ENCODE data around the gene MAN2B2.

- TF ChIP-seq PATZ1 (CRISPR knock-in tag; IDR thresholded peaks at IDR 0.05; ENCODE audit: borderline replicate concordance) (no peak), ZNF8 (CRISPR knock-in tag; IDR thresholded peaks at IDR 0.05) (no peak), ZNF70 (CRISPR knock-in tag; IDR thresholded peaks at IDR 0.05) (no peak), ISL1 (CRISPR knock-in tag; IDR thresholded peaks at IDR 0.05) (no peak), ZFP3 (CRISPR knock-in tag; IDR thresholded peaks at IDR 0.05) (no peak), CSRNP3 (CRISPR knock-in tag; IDR thresholded peaks at IDR 0.05) (no peak), TCF4 (CRISPR knock-in tag; IDR thresholded peaks at IDR 0.05; ENCODE audit: borderline replicate concordance) (no peak), RARB (CRISPR knock-in tag; IDR thresholded peaks at IDR 0.05) (no peak), ARNTL (CRISPR knock-in tag; IDR thresholded peaks at IDR 0.05; ENCODE audit: borderline replicate concordance, low read depth) (no peak), ZNF565 (CRISPR knock-in tag; conservative IDR thresholded peaks at IDR 0.05; ENCODE audit: low read depth) (no peak), TSHZ2 (CRISPR knock-in tag; IDR thresholded peaks at IDR 0.05) (no peak)
Measured at GRCh38 chr4:6566391-6567190, 8.4 kb upstream of the MAN2B2 start.

Data from SK-N-SH treated with all-trans-retinoic acid at 6 μM for 48 hours (cell line).